HepG2 (cell line): ENCODE data around the gene TEX14. TPM values are rescaled to one million over a fixed set of nuclear protein-coding genes. Genes with fewer than 3 reads are reported as not detected.

Experiments used
- ATAC-seq: fragments of 200-7000 bp; cut with Tn5 transposase; 3 replicates; pipeline ENCODE4 v1.9.1; 2020; ENCODE audit warnings: mild to moderate bottlenecking, moderate library complexity
- BruUV-seq: library from RNA; stranded (reverse); fragments of 400-500 nt; replicated peaks from 2 replicates; lab custom pipeline; 2021; lab: Mats Ljungman, UMichigan
- CTCF ChIA-PET: fragments of 300-600 bp; formaldehyde crosslinking; extraction: SDS; loops from one replicate; lab custom pipeline; 2021; ENCODE audit warnings: low total read pairs, inconsistent platforms, low intra/inter-chr PET ratio; lab: Yijun Ruan, JAX
- POLR2A ChIA-PET: fragments of 350-600 bp; sonication (Branson Sonifier 250); formaldehyde crosslinking; loops from one replicate; lab custom pipeline; 2020; ENCODE audit warnings: antibody characterized with exemption, inconsistent platforms; lab: Yijun Ruan, JAX
- DNase-seq: peaks from one replicate; pipeline ENCODE4 v3.0.0-alpha.2; 2015; ENCODE audit warnings: low spot score
- FAIRE-seq: peaks from 3 replicates; lab custom pipeline; 2011; peaks lifted over from hg19 to GRCh38; lab: Jason Lieb, UNC
- H2AFZ ChIP-seq: one replicate; pipeline ENCODE4 v1.6.1; 2011; ENCODE audit warnings: low read length, inconsistent platforms
- H3K27ac ChIP-seq: fragments of 300-600 bp; 3 replicates; pipeline ENCODE4 v1.8.0; 2011; ENCODE audit warnings: mixed run types, mild to moderate bottlenecking, mixed read lengths, low read length, inconsistent platforms; ENCODE audit not compliant: insufficient read depth; ENCODE audit errors: extremely low read length
- H3K27me3 ChIP-seq, 2 experiments: fragments of 200-600 bp in 1 of 2; 2 replicates in 1 of 2; 3 replicates in 1 of 2; pipeline versions ENCODE4 v1.6.0 to v1.8.0; 2011; ENCODE audit warnings: low read length in 2 of 2, mild to moderate bottlenecking in 2 of 2, moderate library complexity in 2 of 2, inconsistent platforms in 1 of 2; ENCODE audit not compliant: insufficient read depth in 2 of 2, control insufficient read depth in 1 of 2
- H3K36me3 ChIP-seq, 2 experiments: fragments of 200-600 bp in 1 of 2; replicated peaks in 1 of 2; 2 replicates in 1 of 2; 3 replicates in 1 of 2; pipeline versions ENCODE4 v1.5.1 to v1.8.0; 2011; ENCODE audit warnings: low read length in 2 of 2, inconsistent platforms in 1 of 2; ENCODE audit not compliant: insufficient read depth in 2 of 2, control insufficient read depth in 1 of 2
- H3K4me1 ChIP-seq: 2 replicates; pipeline ENCODE4 v1.5.1; 2012; ENCODE audit warnings: low read length, inconsistent platforms; ENCODE audit not compliant: insufficient read depth
- H3K4me2 ChIP-seq: 2 replicates; pipeline ENCODE4 v1.6.0; 2011; ENCODE audit warnings: low read depth, low read length, inconsistent platforms
- H3K4me3 ChIP-seq, 3 experiments: fragments of 200-600 bp in 1 of 3; sonication (generic), shearing (Covaris generic) in 1 of 3; replicated peaks in 1 of 3; 2 replicates each; pipeline ENCODE4 v1.5.1; 2011 to 2016; ENCODE audit warnings: low read length in 3 of 3, inconsistent platforms in 2 of 3, low read depth in 2 of 3, mild to moderate bottlenecking in 2 of 3, control low read depth in 1 of 3, mixed read lengths in 1 of 3; ENCODE audit not compliant: insufficient read depth in 1 of 3
- H3K79me2 ChIP-seq: one replicate; pipeline ENCODE4 v1.6.1; 2011; ENCODE audit warnings: low read length, inconsistent platforms; ENCODE audit not compliant: insufficient read depth
- H3K9ac ChIP-seq: 2 replicates; pipeline ENCODE4 v1.6.0; 2011; ENCODE audit warnings: mild to moderate bottlenecking, low read depth, low read length, inconsistent platforms; ENCODE audit not compliant: insufficient read depth
- H3K9me3 ChIP-seq: 2 replicates; pipeline ENCODE4 v1.5.1; 2012; ENCODE audit warnings: mild to moderate bottlenecking, low read length
- H4K20me1 ChIP-seq: 2 replicates; pipeline ENCODE4 v1.6.0; 2011; ENCODE audit warnings: inconsistent platforms, mild to moderate bottlenecking, low read length, moderate library complexity; ENCODE audit not compliant: insufficient read depth
- ADNP ChIP-seq: sonication (generic); formaldehyde crosslinking; IDR thresholded peaks from 2 replicates; pipeline ENCODE4 v1.4.0; 2020; ENCODE audit warnings: missing genetic modification reagents
- IRF2 ChIP-seq: IDR thresholded peaks from 2 replicates; pipeline ENCODE4 v1.6.1; 2018; ENCODE audit warnings: missing genetic modification reagents, missing compliant biosample characterization
- TSC22D2 ChIP-seq: sonication (generic); formaldehyde crosslinking; IDR thresholded peaks from 2 replicates; pipeline ENCODE4 v1.5.1; 2020; ENCODE audit warnings: missing genetic modification reagents, mild to moderate bottlenecking, borderline replicate concordance
- ZNF232 ChIP-seq: sonication (generic); formaldehyde crosslinking; IDR thresholded peaks from 2 replicates; pipeline ENCODE4 v1.4.0; 2020; ENCODE audit warnings: missing genetic modification reagents, borderline replicate concordance
- ZNF609 ChIP-seq: sonication (generic); formaldehyde crosslinking; IDR thresholded peaks from 2 replicates; pipeline ENCODE4 v1.4.0; 2020; ENCODE audit warnings: mild to moderate bottlenecking, missing genetic modification reagents, borderline replicate concordance
- ZNF670 ChIP-seq: sonication (generic); formaldehyde crosslinking; IDR thresholded peaks from 2 replicates; pipeline ENCODE4 v1.8.0; 2022; ENCODE audit warnings: mild to moderate bottlenecking, missing genetic modification reagents, borderline replicate concordance
- WGBS: methylation state at CpG from one replicate; pipeline ENCODE4 v1.1.6; 2017; ENCODE audit warnings: low lambda C conversion rate; 5-methylcytosine and 5-hydroxymethylcytosine counted together
- in situ Hi-C: cut with HindIII; loops from 2 replicates; pipeline ENCODE4 v1.10.0; 2017; ENCODE audit warnings: low pct_unique_long_range_greater_than_20kb; ENCODE audit not compliant: extremely low pct_ligation_motif_present
- intact Hi-C: fragments of 100-400 bp; cut with micrococcal nuclease; formaldehyde crosslinking; loops from one replicate; pipeline ENCODE4 v1.10.0; 2022; ENCODE audit not compliant: unreplicated experiment
- polyA plus RNA-seq, 8 experiments: library from polyadenylated mRNA; depleted of rRNA in 3 of 8; stranded (reverse) in 7 of 8; unstranded in 1 of 8; fragments of >200 nt; fragmentation: Illumina TruSeq in 4 of 8; extraction: Trizol in 4 of 8; gene quantifications; 2 replicates each; pipeline versions ENCODE4 v1.2.1 to v1.2.3, GENCODE V29; 2011 to 2016; ENCODE audit warnings: low read depth in 4 of 8, missing spikeins in 1 of 8, mixed read lengths in 1 of 8; ENCODE audit not compliant: insufficient read depth in 1 of 8
- total RNA-seq, 5 experiments: library from RNA; depleted of rRNA; stranded (reverse); fragments of >200 nt; fragmentation: Illumina TruSeq; extraction: Trizol; gene quantifications; 2 replicates each; pipeline ENCODE4 v1.2.3, GENCODE V29; 2016; ENCODE audit warnings: low read depth in 1 of 5

Gene TEX14
- total and polyA plus RNA-seq, 2 of the 13 experiments (the other 11 are each of a cell fraction or from before 2014, with no cell fraction given), result 0.04 to 0.07 TPM

DNA sequence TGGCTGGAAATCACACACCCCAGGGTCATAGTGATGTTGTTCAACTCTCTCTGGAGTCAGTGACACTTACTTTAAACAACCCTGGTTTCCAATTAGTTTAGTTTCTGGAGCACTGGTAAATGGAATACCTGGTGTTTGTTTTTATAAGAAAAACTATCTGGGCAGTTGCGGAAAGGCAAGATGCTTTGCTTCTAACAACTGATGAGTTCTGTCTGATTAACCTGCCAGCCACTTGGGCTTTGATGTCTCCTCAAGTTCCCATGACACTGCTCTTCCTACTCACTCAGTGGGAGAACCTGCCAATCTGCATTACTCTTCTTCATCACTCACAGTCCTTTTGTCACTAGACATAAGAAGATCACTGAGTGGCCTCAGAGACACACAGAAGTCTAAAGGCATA lies 98.7 kb downstream of the TEX14 start:
- in situ Hi-C loops, result loop anchor here (10.0 kb wide), 1 partner anchor 58 kb away; no protein-coding TSS in a partner anchor
- no peak for FAIRE-seq

More for the DNA sequence above, 98.7 kb downstream of the TEX14 start:
- H3K79me2 ChIP-seq, result no peaks in the 10 kb centered on the region
- H3K36me3 ChIP-seq, result no peaks in the 10 kb centered on the region
- BruUV-seq, result no TSS peak
- POLR2A ChIA-PET, result no interaction called here
- no peak for DNase-seq
- H3K9me3 ChIP-seq, result no peaks in the 10 kb centered on the region
- H4K20me1 ChIP-seq, result no peaks in the 10 kb centered on the region
- no peaks in the 10 kb centered on the region for H3K27me3 ChIP-seq
- H3K9ac ChIP-seq, result no peak overlapping the region
- TF ChIP-seq ZNF670 (CRISPR knock-in tag) (no peak), ADNP (CRISPR knock-in tag) (no peak), ZNF232 (CRISPR knock-in tag) (no peak), TSC22D2 (CRISPR knock-in tag) (no peak), IRF2 (CRISPR knock-in tag) (no peak), ZNF609 (CRISPR knock-in tag) (no peak)
- no peak for ATAC-seq
- 100% methylated on average over 1 of the region's 1 CpG for WGBS
- no peak overlapping the region for H3K27ac ChIP-seq
- H2AFZ ChIP-seq, result no peak overlapping the region
- no peak overlapping the region for H3K4me3 ChIP-seq
- no peaks in the 10 kb centered on the region for H3K4me1 ChIP-seq
- CTCF ChIA-PET, result no interaction called here
- no peak overlapping the region for H3K4me2 ChIP-seq
- intact Hi-C loops, result no loop called here
